ENCODE measurements around the gene GLI3.

DNA sequence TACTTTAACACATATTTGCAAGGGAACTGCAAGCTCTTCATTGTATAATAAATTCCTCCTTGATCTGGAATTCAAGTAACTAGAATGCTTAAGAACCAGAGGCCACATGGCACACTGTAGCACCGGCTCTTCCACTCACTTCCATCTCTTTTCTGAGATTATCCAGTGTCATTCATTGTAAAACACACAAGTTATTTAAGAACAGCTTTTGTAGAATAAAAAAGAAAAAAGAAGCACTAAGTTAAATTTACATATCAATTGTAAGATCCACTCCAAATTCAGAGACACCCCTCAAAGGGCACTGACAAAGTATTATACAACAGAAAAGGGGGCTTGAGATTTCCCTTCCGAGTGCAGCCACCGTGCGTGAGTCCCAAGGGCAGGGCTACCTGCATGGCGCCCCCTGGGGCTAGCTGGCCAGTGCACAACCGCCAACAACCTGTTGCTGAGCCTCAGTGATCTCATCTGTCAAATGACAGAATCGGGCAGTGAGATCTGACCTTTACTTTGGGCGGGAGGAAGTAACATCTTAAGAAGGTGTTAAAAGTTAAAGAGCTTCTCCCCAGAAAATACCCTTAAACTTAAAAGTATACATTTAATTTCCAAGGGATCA, 12.5 kb downstream of the GLI3 start:
- TF ChIP-seq, protein P1, sequence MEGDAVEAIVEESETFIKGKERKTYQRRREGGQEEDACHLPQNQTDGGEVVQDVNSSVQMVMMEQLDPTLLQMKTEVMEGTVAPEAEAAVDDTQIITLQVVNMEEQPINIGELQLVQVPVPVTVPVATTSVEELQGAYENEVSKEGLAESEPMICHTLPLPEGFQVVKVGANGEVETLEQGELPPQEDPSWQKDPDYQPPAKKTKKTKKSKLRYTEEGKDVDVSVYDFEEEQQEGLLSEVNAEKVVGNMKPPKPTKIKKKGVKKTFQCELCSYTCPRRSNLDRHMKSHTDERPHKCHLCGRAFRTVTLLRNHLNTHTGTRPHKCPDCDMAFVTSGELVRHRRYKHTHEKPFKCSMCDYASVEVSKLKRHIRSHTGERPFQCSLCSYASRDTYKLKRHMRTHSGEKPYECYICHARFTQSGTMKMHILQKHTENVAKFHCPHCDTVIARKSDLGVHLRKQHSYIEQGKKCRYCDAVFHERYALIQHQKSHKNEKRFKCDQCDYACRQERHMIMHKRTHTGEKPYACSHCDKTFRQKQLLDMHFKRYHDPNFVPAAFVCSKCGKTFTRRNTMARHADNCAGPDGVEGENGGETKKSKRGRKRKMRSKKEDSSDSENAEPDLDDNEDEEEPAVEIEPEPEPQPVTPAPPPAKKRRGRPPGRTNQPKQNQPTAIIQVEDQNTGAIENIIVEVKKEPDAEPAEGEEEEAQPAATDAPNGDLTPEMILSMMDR (IDR thresholded peaks at IDR 0.05; ENCODE audit: insufficient read depth, low read depth, low read length), result no peak
- no peak for TF ChIP-seq EZH2 (IDR thresholded peaks at IDR 0.05; ENCODE audit: insufficient read depth, low read length)
